ENCODE data around the gene PIGV. TPM values are rescaled to one million over a fixed set of nuclear protein-coding genes. Genes with fewer than 3 reads are reported as not detected.
"Not testable (repeated sequence)": the region's sequence is repeated elsewhere in the genome, so short reads cannot be mapped to it uniquely, and the experiment has no call there.

The PIGV gene
- total RNA-seq, 2 experiments from 2014 or later = 8.6 to 9.7 TPM

DNA sequence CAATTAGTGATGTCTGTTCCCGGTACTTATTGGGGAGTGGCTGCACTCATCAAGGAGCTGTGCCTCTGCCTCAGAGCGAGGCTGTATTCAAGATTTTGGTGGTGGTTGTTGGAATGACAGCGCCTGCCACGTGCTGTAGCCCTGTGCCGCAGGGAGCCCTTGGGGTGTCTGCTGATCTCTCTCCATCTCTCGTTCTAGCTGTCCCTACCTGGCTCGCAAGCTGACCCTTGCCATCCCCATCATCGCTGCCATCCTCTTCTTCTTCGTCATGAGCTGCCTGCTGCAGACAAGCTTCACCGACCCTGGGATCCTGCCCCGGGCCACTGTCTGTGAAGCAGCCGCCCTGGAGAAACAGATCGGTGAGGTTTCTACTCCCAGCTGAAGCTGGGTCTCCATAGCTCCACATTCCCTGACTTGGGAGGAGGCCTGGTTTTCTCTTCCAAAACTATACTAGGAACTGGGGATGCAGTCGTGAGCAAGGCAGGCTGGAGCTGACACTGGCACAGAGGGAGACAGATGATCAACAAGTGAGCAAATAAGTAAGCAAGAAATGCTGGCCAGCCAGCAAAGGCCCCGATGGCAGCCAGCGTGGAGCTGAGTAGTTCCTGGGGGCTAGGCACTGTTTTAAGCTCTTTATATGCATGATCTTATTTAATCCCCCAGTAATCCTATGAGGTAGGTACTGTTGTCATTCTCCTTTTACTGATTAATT is 44.7 kb downstream of the PIGV start:
- Mint-ChIP-seq H3K4me1 (peaks cover 74% of the 10 kb centered on the region), H3K27ac (peak overlapping the region; percentile 96), H3K9me3 (ENCODE audit: low read depth) (no peaks in the 10 kb centered on the region), H3K27me3 (no peaks in the 10 kb centered on the region), H3K36me3 (peaks cover 40% of the 10 kb centered on the region), H3K4me3 (no peak overlapping the region)
- no peak for DNase-seq
- CTCF ChIA-PET = interaction anchor here (0.8 to 6.9 kb wide), 13 partner anchors 9 to 332 kb away, joined by 3 to 59 read pairs (median 10); partner anchors contain the start of genes PIGV and SFN
- no peak for ATAC-seq

DNA sequence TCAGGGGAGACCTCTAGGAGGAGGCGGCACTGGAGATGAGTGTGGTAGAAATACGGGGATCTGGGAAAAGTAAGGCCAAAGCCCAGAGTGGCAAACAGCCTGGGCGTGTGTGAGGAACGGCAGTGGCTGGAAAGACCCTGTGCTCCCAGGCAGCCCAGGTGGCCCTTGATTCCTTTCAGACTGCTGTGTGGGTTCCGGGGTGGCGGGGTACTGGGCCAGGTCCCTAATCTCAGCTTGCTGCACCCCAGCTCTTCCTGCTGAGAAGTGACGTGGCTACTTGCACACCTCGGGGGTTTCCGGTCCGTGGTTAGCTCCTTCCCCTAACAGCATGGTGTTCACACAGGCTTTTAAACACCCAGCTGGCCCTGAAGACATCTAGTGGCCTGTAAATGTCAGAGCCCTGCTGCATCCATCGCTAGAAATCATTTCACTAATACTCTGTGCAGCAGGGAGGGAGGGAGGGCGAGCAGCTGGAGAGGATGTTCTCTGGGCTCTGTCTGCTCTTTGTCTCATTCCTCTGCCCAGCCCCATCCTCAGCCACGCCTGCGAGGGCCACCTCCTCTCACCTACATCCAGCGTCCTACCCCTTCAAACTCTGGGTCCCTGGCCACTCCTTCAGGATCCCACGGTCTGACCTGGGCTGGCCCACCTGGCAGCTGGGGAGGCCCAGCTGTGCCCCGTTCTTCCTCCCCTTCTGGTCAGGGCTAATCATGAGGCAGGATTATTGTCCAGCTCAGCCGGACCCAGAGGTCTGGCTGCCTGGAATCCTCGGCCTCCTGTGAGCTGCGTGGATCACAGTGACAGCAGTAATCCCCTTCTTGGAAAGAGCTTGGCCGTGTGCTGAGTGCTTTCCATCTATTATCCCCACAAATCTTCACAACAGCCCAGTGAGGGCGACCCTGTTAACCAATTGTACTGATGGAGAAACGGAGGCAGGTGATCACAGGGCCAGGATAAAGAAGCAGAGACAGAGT is 46.0 kb downstream of the PIGV start:
- peak; percentile 97 for ATAC-seq
- H3K9me3 Mint-ChIP-seq (ENCODE audit: low read depth) = no peaks in the 10 kb centered on the region
- peak overlapping the region; percentile 56 for H3K4me3 Mint-ChIP-seq
- peaks cover 45% of the 10 kb centered on the region for H3K36me3 Mint-ChIP-seq
- H3K4me1 Mint-ChIP-seq = peaks cover 75% of the 10 kb centered on the region
- no peaks in the 10 kb centered on the region for H3K27me3 Mint-ChIP-seq
- CTCF ChIA-PET = interaction anchor here (0.6 to 6.9 kb wide), 27 partner anchors 8 to 334 kb away, joined by 3 to 59 read pairs (median 5); partner anchors contain the start of genes PIGV and SFN
- H3K27ac Mint-ChIP-seq = peak overlapping the region; percentile 96
- DNase-seq = peak; percentile 98

- not testable (repeated sequence) for DNase-seq; ATAC-seq; H3K4me3 Mint-ChIP-seq; H3K9me3 Mint-ChIP-seq (ENCODE audit: low read depth); H3K27me3 Mint-ChIP-seq
- H3K27ac Mint-ChIP-seq = peak overlapping the region; percentile 36
- CTCF ChIA-PET = interaction anchor here (0.6 to 2.3 kb wide), 7 partner anchors 11 to 49 kb away, joined by 3 to 9 read pairs (median 4); no protein-coding TSS in a partner anchor
- peaks cover 49% of the 10 kb centered on the region for H3K4me1 Mint-ChIP-seq
- H3K36me3 Mint-ChIP-seq = peaks cover 54% of the 10 kb centered on the region
Observed at GRCh38 chr1:26837665-26838064, 49.9 kb downstream of the PIGV start.

GRCh38 chr1:26838474-26839338 is 51.0 kb downstream of the PIGV start:
- H3K27me3 Mint-ChIP-seq = no peaks in the 10 kb centered on the region
- peak overlapping the region; percentile 79 for H3K27ac Mint-ChIP-seq
- H3K9me3 Mint-ChIP-seq (ENCODE audit: low read depth) = no peaks in the 10 kb centered on the region
- ATAC-seq (peak; percentile 81), DNase-seq (peak; percentile 69)
- no peak overlapping the region for H3K4me3 Mint-ChIP-seq
- H3K4me1 Mint-ChIP-seq = peaks cover 38% of the 10 kb centered on the region
- CTCF ChIA-PET = interaction anchor here (1.0 to 2.3 kb wide), 7 partner anchors 10 to 236 kb away, joined by 3 to 9 read pairs (median 4); no protein-coding TSS in a partner anchor
- H3K36me3 Mint-ChIP-seq = peaks cover 53% of the 10 kb centered on the region

DNA sequence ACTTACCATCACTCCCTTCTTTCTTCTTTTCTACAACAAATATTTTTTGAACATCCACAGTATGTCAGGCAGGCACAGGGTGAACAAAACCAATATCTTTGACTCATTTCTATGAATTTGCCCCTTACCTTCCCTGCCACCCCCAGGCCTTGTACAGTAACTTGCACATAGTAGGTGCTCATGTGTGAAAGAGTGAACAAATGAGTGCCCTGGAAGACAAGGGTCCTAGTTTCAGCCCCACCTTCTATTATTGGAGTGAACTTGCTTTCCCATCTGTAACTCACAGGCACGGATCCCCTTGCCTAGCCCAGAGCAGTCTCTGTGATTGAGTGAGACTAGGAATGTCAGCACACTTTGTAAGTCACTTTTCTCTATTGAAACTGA is 51.6 kb downstream of the PIGV start:
- ATAC-seq = no peak

DNA sequence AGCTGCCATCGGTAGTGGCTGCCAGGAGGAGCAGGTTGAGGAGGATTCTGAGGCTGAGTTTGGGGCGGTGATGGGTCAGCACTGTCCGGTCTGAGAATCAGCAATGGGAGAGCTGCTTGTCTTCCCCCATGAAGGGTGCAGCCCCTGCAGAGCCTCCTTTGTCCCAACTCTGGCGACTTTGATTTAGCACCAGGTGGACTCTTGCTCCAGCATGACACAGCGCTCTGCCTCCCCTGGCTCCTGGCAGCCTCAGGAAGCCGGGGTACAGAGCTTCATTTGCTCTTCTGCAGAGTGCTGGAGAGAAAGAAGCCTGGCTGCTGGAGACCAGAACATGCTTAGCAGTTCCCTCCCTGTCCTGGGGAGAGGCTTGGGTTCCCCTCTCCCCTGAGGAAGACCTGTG is 52.0 kb downstream of the PIGV start:
- no peak for DNase-seq
- ATAC-seq = no peak
- Mint-ChIP-seq H3K27me3 (no peaks in the 10 kb centered on the region), H3K4me1 (peaks cover 27% of the 10 kb centered on the region), H3K36me3 (peaks cover 51% of the 10 kb centered on the region), H3K27ac (peak overlapping the region; percentile 11), H3K9me3 (ENCODE audit: low read depth) (no peaks in the 10 kb centered on the region), H3K4me3 (no peak overlapping the region)
- CTCF ChIA-PET = interaction anchor here (1.3 to 1.9 kb wide), 2 partner anchors 14 to 19 kb away, joined by 3 to 6 read pairs; no protein-coding TSS in a partner anchor

More for the DNA sequence above, 51.6 kb downstream of the PIGV start:
- DNase-seq = no peak
- no peak overlapping the region for H3K4me3 Mint-ChIP-seq
- CTCF ChIA-PET = interaction anchor here (1.0 to 2.3 kb wide), 5 partner anchors 13 to 48 kb away, joined by 3 to 9 read pairs (median 4); no protein-coding TSS in a partner anchor
- no peaks in the 10 kb centered on the region for H3K27me3 Mint-ChIP-seq
- H3K9me3 Mint-ChIP-seq (ENCODE audit: low read depth) = no peaks in the 10 kb centered on the region
- H3K36me3 Mint-ChIP-seq = peaks cover 52% of the 10 kb centered on the region
- peaks cover 32% of the 10 kb centered on the region for H3K4me1 Mint-ChIP-seq
- H3K27ac Mint-ChIP-seq = peak overlapping the region; percentile 79

GRCh38 chr1:26844424-26845196 is 56.9 kb downstream of the PIGV start:
- H3K9me3 Mint-ChIP-seq (ENCODE audit: low read depth) = no peaks in the 10 kb centered on the region
- ATAC-seq = no peak
- no peak for DNase-seq
- peaks cover 2% of the 10 kb centered on the region for H3K4me1 Mint-ChIP-seq
- H3K4me3 Mint-ChIP-seq = no peak overlapping the region
- CTCF ChIA-PET = interaction anchor here (1.2 to 1.3 kb wide), 3 partner anchors 11 to 24 kb away, joined by 3 to 4 read pairs (median 4); no protein-coding TSS in a partner anchor
- H3K36me3 Mint-ChIP-seq = peaks cover 37% of the 10 kb centered on the region
- H3K27ac Mint-ChIP-seq = no peak overlapping the region
- no peaks in the 10 kb centered on the region for H3K27me3 Mint-ChIP-seq

GRCh38 chr1:26847826-26848225 is 60.1 kb downstream of the PIGV start:
- not testable (repeated sequence) for H3K9me3 Mint-ChIP-seq (ENCODE audit: low read depth); H3K4me1 Mint-ChIP-seq; ATAC-seq; DNase-seq; H3K27ac Mint-ChIP-seq; H3K4me3 Mint-ChIP-seq; H3K27me3 Mint-ChIP-seq
- peaks cover 41% of the 10 kb centered on the region for H3K36me3 Mint-ChIP-seq
- CTCF ChIA-PET = interaction anchor here (0.8 to 4.0 kb wide), 4 partner anchors 10 to 16 kb away, joined by 3 to 14 read pairs (median 5); no protein-coding TSS in a partner anchor

Other genes starting within 250 kb of the PIGV start
- gene ARID1A, start 91.9 kb upstream of the PIGV start, total RNA-seq = 100 to 1,000 TPM in 1 of 2 experiments, 10 to 100 TPM in 1; 92.4 to 112 TPM
- 10 to 100 TPM; 53.1 to 54.9 TPM for gene ZDHHC18, start 38.7 kb downstream of the PIGV start, total RNA-seq
- gene SFN, start 75.2 kb downstream of the PIGV start, total RNA-seq = under 1 TPM in 1 of 2 experiments, not detected in 1; 0.73 TPM
- 10 to 100 TPM; 32.9 to 41.1 TPM for gene GPN2, start 102.3 kb downstream of the PIGV start, total RNA-seq
- gene GPATCH3, start 112.5 kb downstream of the PIGV start, total RNA-seq = 10 to 100 TPM; 15.0 to 17.0 TPM
- not detected for gene NR0B2, start 126.0 kb downstream of the PIGV start, total RNA-seq
- gene NUDC, start 133.8 kb downstream of the PIGV start, total RNA-seq = 10 to 100 TPM; 88.8 to 91.6 TPM
- not detected for gene KDF1, start 172.5 kb downstream of the PIGV start, total RNA-seq
- gene TRNP1, start 205.7 kb downstream of the PIGV start, total RNA-seq = under 1 TPM; 0.15 to 0.19 TPM
- not detected for gene TENT5B, start 224.9 kb downstream of the PIGV start, total RNA-seq

Measured in activated CD8-positive, alpha-beta memory T cell treated with anti-CD3 and anti-CD28 coated beads, Interleukin-2, amount 10 ng/mL, durations not matched to agents 7 days and 5 days (primary cell).